ENCODE results near the gene SFMBT2.
"Not testable (repeated sequence)": the region's sequence is repeated elsewhere in the genome, so short reads cannot be mapped to it uniquely, and the experiment has no call there.

SFMBT2 gene

DNA sequence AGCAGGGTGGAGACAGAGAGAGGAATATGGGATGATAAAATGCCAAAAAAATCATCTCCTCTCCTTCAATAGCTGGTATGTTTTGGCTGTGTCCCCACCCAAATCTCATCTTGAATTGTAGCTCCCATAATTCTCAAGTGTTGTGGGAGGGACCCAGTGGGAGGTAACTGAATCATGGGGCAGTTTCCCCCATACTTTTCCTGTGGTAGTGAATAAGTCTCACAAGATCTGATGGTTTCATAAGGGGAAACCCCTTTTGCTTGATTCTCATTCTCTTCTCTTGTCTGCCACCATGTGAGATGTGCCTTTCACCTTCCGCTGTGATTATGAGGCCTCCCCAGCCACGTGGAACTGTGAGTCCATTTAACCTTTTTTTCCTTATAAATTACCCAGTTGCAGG, 226.7 kb downstream of the SFMBT2 start:
- DNase-seq (ENCODE audit: low read depth): not testable (repeated sequence)

DNA sequence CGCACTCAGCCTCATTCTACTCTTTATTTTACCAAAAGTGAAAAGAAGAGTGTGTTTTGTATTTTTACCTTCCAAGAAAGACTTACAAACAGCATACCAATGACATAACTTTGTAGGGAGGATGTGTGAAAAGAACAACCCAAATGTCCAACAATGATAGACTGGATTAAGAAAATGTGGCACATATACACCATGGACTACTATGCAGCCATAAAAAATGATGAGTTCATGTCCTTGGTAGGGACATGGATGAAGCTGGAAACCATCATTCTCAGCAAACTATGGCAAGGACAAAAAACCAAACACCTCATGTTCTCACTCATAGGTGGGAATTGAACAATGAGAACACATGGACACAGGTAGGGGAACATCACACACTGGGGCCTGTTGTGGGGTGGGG, 228.5 kb downstream of the SFMBT2 start:
- not testable (repeated sequence) for DNase-seq (ENCODE audit: low read depth)

DNA sequence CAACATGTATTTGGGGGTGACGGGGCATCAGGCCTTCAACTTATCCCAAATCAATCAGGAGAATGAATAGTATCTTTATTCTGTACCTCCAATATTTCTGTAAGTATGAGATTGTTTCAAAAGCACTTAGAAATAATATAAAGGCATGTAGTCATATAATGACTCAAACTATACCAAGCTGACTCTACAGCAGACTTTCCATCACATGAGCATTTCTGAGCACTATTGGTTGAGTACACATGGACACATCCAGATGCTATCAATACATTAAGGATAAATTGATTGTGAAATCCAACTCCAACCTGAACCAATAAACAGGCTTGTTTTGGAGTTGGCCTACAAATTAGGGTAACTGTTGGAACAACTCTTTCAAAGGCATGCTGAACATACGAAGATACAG, 229.4 kb downstream of the SFMBT2 start:
- DNase-seq (ENCODE audit: low read depth): no peak

GRCh38 chr10:7179536-7179935, 231.3 kb downstream of the SFMBT2 start:
- no peak for DNase-seq (ENCODE audit: low read depth)

DNA sequence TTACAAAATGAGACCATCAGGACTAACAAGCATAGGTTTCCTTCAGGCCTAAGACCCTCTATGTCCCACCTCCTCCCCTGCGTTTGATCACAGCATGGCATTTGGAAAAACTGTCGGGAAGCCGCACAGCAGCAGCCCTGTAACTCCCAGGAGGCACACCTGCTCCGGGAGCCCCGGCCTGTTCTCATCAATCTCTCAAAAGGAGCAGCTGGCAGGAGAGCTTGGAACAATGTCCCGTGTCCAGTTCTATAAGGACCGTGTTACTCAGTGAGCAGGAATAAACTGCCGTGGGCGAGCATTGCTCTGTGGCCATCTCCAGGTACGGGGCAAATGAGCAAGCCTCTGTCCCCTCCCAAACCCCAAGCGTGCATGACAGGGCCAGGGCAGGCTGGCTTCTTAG, 236.9 kb downstream of the SFMBT2 start:
- DNase-seq (ENCODE audit: low read depth): no peak

- no peak for DNase-seq (ENCODE audit: low read depth)
Observed at GRCh38 chr10:7171825-7172224, 239.0 kb downstream of the SFMBT2 start.

GRCh38 chr10:7170626-7171322, 240.1 kb downstream of the SFMBT2 start:
- DNase-seq (ENCODE audit: low read depth): no peak

- DNase-seq (ENCODE audit: low read depth): no peak
Observed at GRCh38 chr10:7168414-7168813, 242.4 kb downstream of the SFMBT2 start.

- no peak for DNase-seq (ENCODE audit: low read depth)
Observed at GRCh38 chr10:7165500-7166177, 245.2 kb downstream of the SFMBT2 start.

DNA sequence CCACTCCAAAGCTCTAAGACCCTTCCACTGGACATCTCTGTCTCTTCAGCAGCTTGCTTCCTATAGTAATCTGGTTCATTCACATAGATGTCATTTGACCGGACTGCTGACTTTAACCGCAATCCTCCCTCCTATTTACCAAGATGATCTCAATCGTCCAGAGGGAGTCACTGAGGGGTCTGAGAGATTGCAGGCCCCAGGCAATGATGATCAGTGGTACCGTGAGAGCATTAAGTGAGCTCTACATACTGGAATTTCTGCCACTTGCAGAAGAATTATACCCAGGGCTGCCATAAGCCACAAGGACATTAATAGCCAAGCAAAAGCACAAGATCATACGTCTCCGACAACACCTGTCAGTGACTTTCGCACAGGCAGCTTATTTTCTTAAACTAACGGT, 245.9 kb downstream of the SFMBT2 start:
- DNase-seq (ENCODE audit: low read depth): no peak

DNA sequence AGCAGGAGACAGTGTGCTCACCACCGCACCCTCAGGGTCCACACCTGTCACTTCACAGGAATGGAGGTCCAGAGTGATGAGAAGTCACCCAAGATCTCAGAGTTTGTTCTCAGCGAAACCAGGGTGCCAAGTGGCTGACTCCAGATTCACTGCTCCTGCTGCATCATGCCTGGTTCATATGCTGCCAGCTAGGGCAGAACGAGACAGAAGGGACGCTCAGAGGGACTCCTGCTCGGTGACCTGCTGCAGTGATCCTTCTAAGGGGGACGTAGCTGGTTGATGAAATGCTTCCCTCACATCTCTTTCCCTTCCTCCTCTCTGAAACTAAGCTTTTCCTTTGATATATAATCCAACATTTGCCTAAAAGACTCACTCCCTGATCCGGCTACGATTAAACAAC, 248.5 kb downstream of the SFMBT2 start:
- DNase-seq (ENCODE audit: low read depth): no peak

- no peak for DNase-seq (ENCODE audit: low read depth)
Observed at GRCh38 chr10:7161484-7162250, 249.2 kb downstream of the SFMBT2 start.

- DNase-seq (ENCODE audit: low read depth): no peak
Observed at GRCh38 chr10:7159928-7160327, 250.9 kb downstream of the SFMBT2 start.

DNA sequence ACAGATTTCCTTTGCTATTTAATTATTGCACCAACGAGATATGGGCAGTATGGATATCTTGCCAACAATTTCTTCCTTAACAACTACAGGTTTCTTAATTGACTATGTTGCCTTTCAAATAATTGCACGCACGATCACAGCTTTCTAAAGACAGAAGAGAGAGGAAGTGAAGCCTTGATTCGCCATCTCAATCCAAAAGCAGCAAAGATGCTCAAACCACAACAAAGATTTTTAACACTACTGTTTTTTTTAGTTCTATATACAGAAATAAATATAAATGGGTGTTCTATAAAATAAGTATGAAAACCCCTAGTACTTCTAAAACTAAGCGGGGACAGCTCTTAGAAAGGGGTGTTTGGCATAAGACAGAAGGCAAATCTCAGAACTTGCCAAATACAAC, 251.3 kb downstream of the SFMBT2 start:
- no peak for DNase-seq (ENCODE audit: low read depth)

DNA sequence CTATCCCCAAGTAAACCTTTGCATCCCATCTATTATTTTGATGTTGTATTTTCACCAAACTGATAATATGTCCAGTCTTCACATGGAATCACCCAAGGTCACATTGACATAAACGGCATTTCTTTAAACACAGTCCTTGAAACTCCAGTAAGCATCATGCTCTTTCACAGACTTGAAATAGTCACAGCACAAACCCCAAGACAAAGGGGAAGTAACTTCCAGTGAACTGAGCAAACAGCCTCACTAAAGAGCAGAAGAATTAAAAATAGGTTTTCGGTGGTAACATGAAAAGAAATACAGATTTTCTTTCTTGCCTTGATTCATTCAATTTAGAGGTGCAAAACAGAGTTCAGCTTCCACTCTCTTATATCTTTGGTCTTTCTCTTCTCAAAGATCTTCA, 253.7 kb downstream of the SFMBT2 start:
- DNase-seq (ENCODE audit: low read depth): no peak

DNA sequence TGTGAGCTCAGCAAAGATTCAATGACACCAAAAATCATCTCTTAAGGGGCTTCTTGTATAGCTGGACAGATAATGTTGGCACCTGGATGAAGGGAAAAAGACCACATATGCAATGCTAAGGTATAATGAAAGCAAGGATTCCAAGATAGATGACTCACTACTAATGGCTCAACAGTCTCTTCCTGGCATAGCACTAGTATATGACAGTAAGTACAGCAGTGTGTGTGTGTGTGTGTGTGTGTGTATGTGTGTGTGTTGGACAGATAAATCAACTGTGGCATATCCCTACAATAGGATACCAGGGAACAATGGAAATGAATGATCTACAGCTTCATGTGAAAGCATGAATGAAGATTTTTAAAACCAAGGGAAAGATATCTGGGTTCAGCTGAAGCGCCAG, 257.1 kb downstream of the SFMBT2 start:
- DNase-seq (ENCODE audit: low read depth): peak; percentile 5

DNA sequence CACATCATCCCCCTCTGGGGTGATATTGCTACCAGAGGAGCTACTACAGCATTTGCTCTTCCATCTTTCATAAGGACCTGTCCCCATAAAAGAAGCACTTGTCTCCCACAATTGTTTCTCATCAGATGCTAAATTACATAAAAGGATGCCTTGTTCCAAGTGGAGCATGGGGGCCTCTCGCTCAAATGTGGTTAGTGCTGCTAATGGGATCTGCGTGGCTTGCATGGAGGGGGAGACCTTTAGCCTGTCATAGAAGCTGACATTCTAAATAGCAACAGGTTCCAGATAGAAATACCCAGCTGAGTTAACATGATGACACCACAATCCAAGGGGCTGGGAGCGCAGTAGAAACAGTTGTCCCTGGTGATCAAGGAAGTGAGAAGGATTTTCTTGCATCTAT, 257.9 kb downstream of the SFMBT2 start:
- DNase-seq (ENCODE audit: low read depth): no peak

DNA sequence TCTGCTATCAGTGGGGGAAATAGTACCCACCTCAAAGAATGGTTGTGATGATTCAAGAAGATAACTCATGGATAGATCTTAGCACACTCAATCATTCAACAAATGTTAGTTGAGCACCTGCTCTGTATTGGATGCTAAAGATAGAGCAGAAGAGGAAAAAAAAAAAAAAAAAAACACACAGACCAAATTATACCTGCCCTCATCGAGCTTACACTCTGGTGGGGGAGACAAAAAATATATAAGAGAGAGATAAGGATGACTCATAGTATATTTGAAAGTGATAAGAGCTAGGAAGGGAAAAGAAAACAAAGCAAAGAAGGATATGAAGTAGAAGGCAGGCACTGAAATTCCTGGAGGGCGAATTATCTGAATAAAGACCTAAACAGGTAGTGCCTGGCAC, 258.5 kb downstream of the SFMBT2 start:
- DNase-seq (ENCODE audit: low read depth): no peak

- DNase-seq (ENCODE audit: low read depth): no peak
Observed at GRCh38 chr10:7151538-7151937, 259.3 kb downstream of the SFMBT2 start.

- no peak for DNase-seq (ENCODE audit: low read depth)
Observed at GRCh38 chr10:7150349-7150748, 260.5 kb downstream of the SFMBT2 start.

GRCh38 chr10:7146189-7146588, 264.6 kb downstream of the SFMBT2 start:
- DNase-seq (ENCODE audit: low read depth): no peak

DNA sequence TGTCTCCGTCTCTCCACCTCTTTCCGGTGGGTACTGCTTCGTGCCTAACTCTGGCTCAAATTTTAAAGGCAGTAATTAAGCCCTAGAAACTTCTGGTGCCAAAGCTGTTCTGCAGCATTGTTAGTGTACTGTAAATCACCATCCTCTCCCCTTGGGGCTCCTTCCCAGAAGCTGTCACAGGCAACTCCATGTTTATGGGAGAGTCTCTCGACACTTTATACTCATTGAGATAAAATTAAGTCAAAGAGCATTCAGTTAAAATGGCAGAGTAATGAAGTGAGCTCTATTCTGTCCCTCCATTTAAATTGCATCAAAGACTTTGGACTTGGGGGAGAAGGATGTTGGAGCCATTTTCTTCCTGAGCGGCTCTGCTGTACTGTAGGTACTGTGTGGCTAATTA, 274.8 kb downstream of the SFMBT2 start:
- DNase-seq (ENCODE audit: low read depth): no peak

- DNase-seq (ENCODE audit: low read depth): no peak
Observed at GRCh38 chr10:7135188-7135587, 275.6 kb downstream of the SFMBT2 start.

All from HS-5 (cell line).